MM.1S (cell line): ENCODE measurements around the gene NPC1L1.

Experiments used
- EZH2 ChIP-seq: fragments of 300-600 bp; sonication (generic); optimal IDR thresholded peaks from 2 replicates; pipeline ENCODE3; 2017; ENCODE audit warnings: low read depth, mild to moderate bottlenecking, antibody characterized with exemption, low read length, mixed read lengths
- EZH2phosphoT487 ChIP-seq: fragments of 300-600 bp; sonication (generic); IDR thresholded peaks from 2 replicates; pipeline ENCODE4 v1.6.1; 2018; ENCODE audit warnings: antibody characterized with exemption, low read length
- TF ChIP-seq, protein P1 (sequence below): fragments of 300-600 bp; sonication (generic); IDR thresholded peaks from 2 replicates; pipeline ENCODE4 v1.5.1; 2016; ENCODE audit warnings: antibody characterized with exemption, low read length, mixed read lengths

DNA sequence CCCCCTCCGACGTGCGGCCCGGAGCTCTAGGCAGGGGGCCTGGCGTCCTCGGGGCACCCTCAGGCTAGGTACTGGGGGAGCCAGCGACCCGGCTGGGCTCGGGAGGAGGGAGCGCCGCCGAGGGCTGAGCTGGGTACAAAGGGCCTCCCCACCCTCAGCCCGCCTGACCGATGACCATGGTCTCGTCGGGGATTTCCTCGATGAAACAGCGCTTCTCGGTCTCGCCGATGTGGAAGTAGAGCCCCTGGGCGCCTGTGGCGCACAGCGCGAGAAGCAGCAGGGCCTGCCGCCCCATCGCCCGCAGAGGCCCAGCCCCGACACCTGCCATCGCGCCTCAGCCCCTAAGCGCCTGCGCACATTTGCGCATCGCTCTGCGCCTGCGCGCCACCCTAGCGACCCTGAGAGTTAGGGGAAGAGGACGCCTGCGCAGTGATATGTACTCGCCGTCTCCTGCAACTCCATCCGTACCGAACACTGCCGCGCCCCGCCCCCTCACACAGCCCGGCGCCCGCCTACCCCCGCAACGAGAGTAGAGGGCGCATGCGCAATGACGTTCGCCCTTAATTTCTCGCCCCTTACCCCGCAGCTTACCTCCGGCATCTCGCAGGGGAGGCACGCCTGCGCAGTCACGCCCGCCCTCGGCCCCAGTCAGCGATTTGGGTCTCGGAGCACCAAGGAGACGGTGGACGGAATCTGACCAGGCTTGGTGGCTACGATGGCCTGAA is 40.9 kb upstream of the NPC1L1 start, which contains the start of gene TMED4:
- TF ChIP-seq, protein P1, sequence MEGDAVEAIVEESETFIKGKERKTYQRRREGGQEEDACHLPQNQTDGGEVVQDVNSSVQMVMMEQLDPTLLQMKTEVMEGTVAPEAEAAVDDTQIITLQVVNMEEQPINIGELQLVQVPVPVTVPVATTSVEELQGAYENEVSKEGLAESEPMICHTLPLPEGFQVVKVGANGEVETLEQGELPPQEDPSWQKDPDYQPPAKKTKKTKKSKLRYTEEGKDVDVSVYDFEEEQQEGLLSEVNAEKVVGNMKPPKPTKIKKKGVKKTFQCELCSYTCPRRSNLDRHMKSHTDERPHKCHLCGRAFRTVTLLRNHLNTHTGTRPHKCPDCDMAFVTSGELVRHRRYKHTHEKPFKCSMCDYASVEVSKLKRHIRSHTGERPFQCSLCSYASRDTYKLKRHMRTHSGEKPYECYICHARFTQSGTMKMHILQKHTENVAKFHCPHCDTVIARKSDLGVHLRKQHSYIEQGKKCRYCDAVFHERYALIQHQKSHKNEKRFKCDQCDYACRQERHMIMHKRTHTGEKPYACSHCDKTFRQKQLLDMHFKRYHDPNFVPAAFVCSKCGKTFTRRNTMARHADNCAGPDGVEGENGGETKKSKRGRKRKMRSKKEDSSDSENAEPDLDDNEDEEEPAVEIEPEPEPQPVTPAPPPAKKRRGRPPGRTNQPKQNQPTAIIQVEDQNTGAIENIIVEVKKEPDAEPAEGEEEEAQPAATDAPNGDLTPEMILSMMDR: no peak
- TF ChIP-seq EZH2 (no peak), EZH2phosphoT487 (no peak)
